Measurements from ENCODE around the gene LGR5.

The LGR5 gene

DNA sequence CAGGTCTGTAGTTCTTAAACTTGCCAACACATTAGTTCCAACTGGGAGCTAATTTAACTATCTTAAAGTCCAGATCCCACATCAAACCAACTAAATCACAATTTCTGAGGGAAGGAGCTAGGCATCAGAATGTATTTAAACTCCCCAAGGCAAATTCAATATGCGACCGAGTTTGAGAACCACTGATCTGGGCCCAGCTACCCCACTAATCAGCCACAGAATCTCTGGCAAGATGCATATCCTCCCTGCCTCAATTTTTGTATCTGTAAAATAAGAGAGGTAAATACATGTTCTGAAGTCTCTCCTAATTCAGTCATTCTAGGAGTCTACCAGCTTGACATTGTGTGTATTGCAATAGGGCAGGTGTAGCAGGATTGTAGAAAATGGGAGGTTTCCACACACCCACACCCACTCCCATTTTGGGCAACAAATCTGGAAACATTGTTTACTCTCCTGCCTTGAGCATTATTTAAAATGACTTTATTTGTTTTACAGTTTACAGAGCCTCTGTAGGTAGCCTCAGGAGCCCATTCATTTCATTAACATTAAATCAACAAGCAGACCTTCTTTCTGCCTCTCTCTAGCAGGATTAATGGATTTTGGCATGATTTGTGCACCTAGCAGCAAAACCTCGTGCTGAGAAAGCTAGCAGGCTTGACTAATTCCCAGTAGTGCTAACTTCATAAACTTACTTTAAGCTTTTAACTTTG, 15.6 kb downstream of the LGR5 start:
- TF ChIP-seq, protein P1, sequence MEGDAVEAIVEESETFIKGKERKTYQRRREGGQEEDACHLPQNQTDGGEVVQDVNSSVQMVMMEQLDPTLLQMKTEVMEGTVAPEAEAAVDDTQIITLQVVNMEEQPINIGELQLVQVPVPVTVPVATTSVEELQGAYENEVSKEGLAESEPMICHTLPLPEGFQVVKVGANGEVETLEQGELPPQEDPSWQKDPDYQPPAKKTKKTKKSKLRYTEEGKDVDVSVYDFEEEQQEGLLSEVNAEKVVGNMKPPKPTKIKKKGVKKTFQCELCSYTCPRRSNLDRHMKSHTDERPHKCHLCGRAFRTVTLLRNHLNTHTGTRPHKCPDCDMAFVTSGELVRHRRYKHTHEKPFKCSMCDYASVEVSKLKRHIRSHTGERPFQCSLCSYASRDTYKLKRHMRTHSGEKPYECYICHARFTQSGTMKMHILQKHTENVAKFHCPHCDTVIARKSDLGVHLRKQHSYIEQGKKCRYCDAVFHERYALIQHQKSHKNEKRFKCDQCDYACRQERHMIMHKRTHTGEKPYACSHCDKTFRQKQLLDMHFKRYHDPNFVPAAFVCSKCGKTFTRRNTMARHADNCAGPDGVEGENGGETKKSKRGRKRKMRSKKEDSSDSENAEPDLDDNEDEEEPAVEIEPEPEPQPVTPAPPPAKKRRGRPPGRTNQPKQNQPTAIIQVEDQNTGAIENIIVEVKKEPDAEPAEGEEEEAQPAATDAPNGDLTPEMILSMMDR (IDR thresholded peaks at IDR 0.05; ENCODE audit: insufficient read depth, low read depth, low read length, missing control alignments) = no peak
- no peak overlapping the region for H3K4me3 ChIP-seq (ENCODE audit: low read length)
- DNase-seq (ENCODE audit: low read depth) = no peak

DNA sequence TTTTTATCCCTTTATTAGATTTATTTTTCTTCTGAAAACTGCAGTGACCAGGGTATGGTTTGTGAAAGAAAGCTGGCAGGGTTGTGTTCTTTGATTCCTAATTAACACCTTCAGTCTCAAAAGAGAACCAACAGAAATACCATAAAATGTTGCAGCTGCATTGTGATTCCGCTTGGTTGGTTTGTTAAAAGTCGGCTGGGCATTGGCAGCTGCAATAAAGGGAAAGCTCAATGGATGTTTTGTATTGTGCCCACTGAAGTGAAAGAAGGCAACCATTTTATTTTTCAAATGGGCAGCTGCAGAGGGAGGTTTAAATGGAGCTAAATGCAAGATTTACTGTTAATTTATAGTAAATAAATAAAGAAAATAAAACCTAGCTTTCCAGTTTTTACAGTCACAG, 16.7 kb downstream of the LGR5 start:
- DNase-seq (ENCODE audit: low read depth) = no peak
- TF ChIP-seq, protein P1 (IDR thresholded peaks at IDR 0.05; ENCODE audit: insufficient read depth, low read depth, low read length, missing control alignments) = no peak
- no peak overlapping the region for H3K4me3 ChIP-seq (ENCODE audit: low read length)

DNA sequence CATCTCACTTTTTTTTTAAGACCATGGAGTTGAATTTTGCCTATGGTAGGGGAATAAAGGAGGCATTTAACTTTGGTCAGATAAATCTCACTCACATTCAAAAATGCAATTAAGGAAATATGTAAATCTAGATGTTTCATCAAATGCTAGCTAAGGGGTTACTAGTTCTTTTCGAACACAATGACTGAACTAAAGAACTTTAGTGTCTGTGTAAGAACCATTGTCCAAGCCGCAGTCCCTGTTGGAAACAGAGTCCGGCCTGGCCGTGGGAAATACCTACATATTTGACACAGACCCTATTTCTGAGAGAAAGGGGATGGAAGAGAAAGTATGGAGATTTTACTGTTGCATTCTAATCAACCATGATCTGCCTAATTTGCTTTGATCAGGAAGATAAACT, 17.4 kb downstream of the LGR5 start:
- no peak for DNase-seq (ENCODE audit: low read depth)
- H3K4me3 ChIP-seq (ENCODE audit: low read length) = no peak overlapping the region
- TF ChIP-seq, protein P1 (IDR thresholded peaks at IDR 0.05; ENCODE audit: insufficient read depth, low read depth, low read length, missing control alignments) = no peak

DNA sequence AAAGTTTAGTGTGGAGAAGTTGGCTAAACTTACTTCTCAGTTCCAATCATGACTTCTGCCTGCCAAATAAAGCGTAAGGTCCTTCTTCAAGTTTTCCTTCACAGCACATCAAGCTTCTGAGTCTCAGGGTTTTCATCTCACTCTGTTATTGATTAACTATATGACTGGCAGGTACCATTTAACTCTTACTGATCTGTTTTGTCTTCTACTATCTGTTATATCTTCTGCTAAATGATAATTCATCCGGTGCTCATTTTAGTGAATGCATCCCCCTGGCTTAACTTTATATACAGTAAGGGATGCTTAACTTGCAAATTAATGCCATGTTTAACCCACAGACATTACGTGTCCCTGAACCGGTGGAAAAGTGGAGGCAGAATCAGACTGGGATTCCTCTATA, 20.7 kb downstream of the LGR5 start:
- DNase-seq (ENCODE audit: low read depth) = no peak
- no peak overlapping the region for H3K4me3 ChIP-seq (ENCODE audit: low read length)
- TF ChIP-seq, protein P1 (IDR thresholded peaks at IDR 0.05; ENCODE audit: insufficient read depth, low read depth, low read length, missing control alignments) = no peak

DNA sequence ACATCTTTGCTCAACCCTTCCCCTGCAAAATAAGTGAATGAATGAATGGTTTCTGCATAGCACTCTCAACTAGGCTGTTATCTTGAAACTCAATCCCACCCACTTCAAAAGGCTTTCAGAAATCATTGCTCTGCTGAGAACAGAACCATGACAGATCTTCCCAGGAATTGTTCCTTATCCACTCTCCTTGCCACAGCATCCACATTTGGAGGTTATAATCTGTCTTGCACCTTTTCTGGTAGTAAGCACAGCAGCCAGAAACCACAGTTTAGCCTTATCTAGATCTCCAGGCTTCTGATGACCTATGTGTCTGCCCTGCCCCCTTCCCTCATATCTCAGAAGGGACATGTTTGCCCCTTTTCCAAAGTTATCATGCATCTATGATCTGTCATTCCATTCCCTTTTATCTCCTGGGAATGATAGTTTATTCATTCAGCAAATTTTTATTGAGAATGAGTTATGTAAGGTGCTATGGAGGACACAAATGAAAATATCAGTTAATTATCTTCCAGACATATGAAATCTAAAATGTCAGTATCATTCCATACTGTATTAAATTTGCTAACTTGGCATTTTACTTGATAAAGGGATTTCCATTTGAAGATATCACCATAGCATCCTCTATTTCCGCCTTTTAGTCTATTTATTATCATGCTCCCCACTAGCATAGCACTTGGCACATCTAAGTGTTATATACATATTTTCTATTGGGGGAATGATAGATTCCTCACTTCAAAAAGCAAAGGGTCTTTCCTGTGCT, 21.4 kb downstream of the LGR5 start:
- TF ChIP-seq, protein P1 (IDR thresholded peaks at IDR 0.05; ENCODE audit: insufficient read depth, low read depth, low read length, missing control alignments) = no peak
- DNase-seq (ENCODE audit: low read depth) = no peak
- H3K4me3 ChIP-seq (ENCODE audit: low read length) = no peak overlapping the region

DNA sequence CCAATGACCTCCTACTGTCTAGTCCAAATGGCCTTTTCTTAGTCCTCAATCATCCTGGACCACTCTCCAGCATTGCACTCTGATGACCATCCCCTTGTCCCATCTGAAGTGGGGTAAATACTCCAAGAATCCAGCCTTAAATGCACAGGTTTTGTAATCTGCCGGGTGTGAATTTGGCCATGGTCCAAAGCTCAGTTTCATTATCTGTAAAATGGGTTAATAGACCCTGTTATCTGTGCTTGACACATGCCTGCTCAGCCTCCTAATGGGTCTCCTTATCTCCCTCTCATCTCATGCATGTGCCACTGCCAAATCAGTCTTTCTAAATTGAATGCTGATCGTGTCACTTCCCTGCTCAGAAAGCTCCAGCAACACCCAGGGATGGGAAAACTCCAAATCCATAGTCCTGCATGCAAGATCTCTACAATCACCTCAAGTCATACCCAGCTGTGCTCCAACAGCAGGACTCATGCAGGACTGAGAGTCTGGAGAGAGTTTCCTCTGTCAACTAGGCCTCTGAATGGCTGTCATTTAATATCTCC, 22.3 kb downstream of the LGR5 start:
- H3K4me3 ChIP-seq (ENCODE audit: low read length) = no peak overlapping the region
- no peak for DNase-seq (ENCODE audit: low read depth)
- TF ChIP-seq, protein P1 (IDR thresholded peaks at IDR 0.05; ENCODE audit: insufficient read depth, low read depth, low read length, missing control alignments) = no peak
